ENCODE measurements around the gene AREG.

- TF ChIP-seq POLR2A (IDR thresholded peaks at IDR 0.05; ENCODE audit: low read depth, low read length) (no peak), TAF1 (IDR thresholded peaks at IDR 0.05; ENCODE audit: low read depth, low read length) (no peak), SPI1 (IDR thresholded peaks at IDR 0.05; ENCODE audit: low read depth, low read length) (no peak), POLR2AphosphoS5 (IDR thresholded peaks at IDR 0.05; ENCODE audit: low read depth, low read length) (no peak)
Observed at GRCh38 chr4:74441744-74442143, 3.2 kb upstream of the AREG start.

Measured in GM12891 (cell line).